ENCODE results near the gene PTK7. TPM values are rescaled to one million over a fixed set of nuclear protein-coding genes. Genes with fewer than 3 reads are reported as not detected.
A peak's percentile ranks its signal among the peaks of the same experiment; 100 is the strongest.

PTK7 gene
- total and polyA plus RNA-seq, 2 donors (not counting 1 experiment from before 2014, with no cell fraction given), result not detected

DNA sequence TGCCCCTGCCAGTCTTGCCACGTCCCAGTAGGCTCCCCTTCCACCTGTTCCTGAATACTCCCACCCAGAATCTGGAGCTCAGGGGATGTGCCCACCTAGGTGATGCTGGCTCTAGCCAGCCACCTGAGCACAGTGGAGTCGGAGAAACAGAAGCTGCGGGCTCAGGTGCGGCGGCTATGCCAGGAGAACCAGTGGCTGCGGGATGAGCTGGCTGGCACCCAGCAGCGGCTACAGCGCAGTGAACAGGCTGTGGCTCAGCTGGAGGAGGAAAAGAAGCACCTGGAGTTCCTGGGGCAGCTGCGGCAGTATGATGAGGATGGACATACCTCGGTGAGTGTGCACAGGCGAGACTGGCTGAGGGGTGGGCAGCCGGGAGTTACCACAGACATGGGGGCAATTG is 13.3 kb upstream of the PTK7 start:
- no peak for ATAC-seq (ENCODE audit: low read depth)
- no peak overlapping the region for H3K4me3 ChIP-seq (ENCODE audit: control extremely low read depth in 1 of 5, extremely low read depth in 1 of 5, insufficient read depth in 1 of 5, low read depth in 2 of 5, low read length in 4 of 5)
- peaks cover 0 to 24% of the 10 kb centered on the region in 2 experiments for H3K36me3 ChIP-seq (replicated peaks in 1 of 2; ENCODE audit: control extremely low read depth in 1 of 2, control insufficient read depth in 1 of 2, extremely low read depth in 1 of 2, insufficient read depth in 2 of 2, low read length in 1 of 2)
- POLR2A ChIA-PET, result interaction anchor here (0.7 kb wide), 1 partner anchor 103 kb away, joined by 3 read pairs; no protein-coding TSS in a partner anchor
- CTCF ChIA-PET, result no interaction called here
- peaks cover 30% of the 10 kb centered on the region for H3K79me2 ChIP-seq (ENCODE audit: control insufficient read depth, insufficient read depth, low read length)
- H3K27me3 Mint-ChIP-seq, result no peaks in the 10 kb centered on the region
- H3K9ac ChIP-seq (ENCODE audit: low read length), result no peak overlapping the region
- no peaks in the 10 kb centered on the region for H3K27me3 ChIP-seq (replicated peaks in 1 of 4; ENCODE audit: control extremely low read depth in 1 of 4, control insufficient read depth in 3 of 4, insufficient read depth in 4 of 4, low read length in 3 of 4)
- peaks cover 9% of the 10 kb centered on the region for H4K20me1 ChIP-seq (ENCODE audit: control insufficient read depth, insufficient read depth, low read length, poor library complexity, severe bottlenecking)
- no peak for TF ChIP-seq EZH2 (IDR thresholded peaks at IDR 0.05; ENCODE audit: borderline replicate concordance, insufficient read depth, low read depth, low read length, poor library complexity, severe bottlenecking)
- TF ChIP-seq, protein P1, sequence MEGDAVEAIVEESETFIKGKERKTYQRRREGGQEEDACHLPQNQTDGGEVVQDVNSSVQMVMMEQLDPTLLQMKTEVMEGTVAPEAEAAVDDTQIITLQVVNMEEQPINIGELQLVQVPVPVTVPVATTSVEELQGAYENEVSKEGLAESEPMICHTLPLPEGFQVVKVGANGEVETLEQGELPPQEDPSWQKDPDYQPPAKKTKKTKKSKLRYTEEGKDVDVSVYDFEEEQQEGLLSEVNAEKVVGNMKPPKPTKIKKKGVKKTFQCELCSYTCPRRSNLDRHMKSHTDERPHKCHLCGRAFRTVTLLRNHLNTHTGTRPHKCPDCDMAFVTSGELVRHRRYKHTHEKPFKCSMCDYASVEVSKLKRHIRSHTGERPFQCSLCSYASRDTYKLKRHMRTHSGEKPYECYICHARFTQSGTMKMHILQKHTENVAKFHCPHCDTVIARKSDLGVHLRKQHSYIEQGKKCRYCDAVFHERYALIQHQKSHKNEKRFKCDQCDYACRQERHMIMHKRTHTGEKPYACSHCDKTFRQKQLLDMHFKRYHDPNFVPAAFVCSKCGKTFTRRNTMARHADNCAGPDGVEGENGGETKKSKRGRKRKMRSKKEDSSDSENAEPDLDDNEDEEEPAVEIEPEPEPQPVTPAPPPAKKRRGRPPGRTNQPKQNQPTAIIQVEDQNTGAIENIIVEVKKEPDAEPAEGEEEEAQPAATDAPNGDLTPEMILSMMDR (IDR thresholded peaks at IDR 0.05), result no peak
- intact Hi-C loops (cut with micrococcal nuclease), result no loop called here
- WGBS (ENCODE audit: insufficient coverage), result 92% methylated on average over 9 of the region's 12 CpGs
- DNase-seq, result no peak
- H3K9me3 ChIP-seq (ENCODE audit: control extremely low read depth in 1 of 3, control insufficient read depth in 2 of 3, insufficient read depth in 1 of 3, low read length in 2 of 3), result no peaks in the 10 kb centered on the region
- H3K27ac ChIP-seq (ENCODE audit: low read length in 2 of 2), result no peak overlapping the region
- H3K9me3 Mint-ChIP-seq (ENCODE audit: insufficient read depth), result no peaks in the 10 kb centered on the region
- H3K4me1 Mint-ChIP-seq, result peaks cover 34% of the 10 kb centered on the region
- H3K27ac Mint-ChIP-seq, result no peak overlapping the region
- peaks cover 16 to 22% of the 10 kb centered on the region in 2 donors for H3K4me1 ChIP-seq (ENCODE audit: control insufficient read depth in 2 of 2, insufficient read depth in 2 of 2, low read length in 2 of 2)
- no peak overlapping the region for H2AFZ ChIP-seq (ENCODE audit: insufficient read depth, low read depth, low read length, poor library complexity, severe bottlenecking)
- no peak overlapping the region for H3K4me2 ChIP-seq (replicated peaks; ENCODE audit: low read depth, low read length, poor library complexity, severe bottlenecking)
- no peak overlapping the region for H3K4me3 Mint-ChIP-seq

DNA sequence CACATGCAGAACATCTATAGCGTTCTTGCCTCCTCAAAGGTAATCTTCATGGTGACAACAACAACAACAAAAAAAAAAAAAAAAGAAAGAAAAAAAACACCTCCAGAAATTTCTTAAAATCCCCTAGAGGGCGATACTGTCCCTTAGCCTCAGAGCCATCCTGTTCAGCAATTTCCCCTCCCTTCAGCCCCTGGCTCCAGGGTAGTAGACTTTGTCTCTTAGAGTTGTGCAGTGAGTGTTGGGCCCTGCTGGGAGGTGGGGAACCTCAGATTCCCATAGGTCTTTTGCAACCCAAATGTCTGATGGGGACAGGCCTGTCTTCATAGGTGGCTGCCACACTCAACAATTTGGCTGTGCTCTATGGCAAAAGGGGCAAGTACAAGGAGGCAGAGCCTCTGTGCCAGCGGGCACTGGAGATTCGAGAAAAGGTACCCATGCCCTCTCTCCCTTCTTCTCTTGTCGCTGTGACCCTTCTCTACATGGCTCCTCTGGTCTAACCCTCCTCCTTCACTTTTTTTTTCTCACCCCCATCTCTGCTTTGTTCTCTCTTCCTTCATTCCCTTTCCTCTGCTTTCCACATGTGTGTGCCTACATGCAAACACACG is 6.0 kb upstream of the PTK7 start:
- WGBS (ENCODE audit: insufficient coverage), result 85% methylated on average over 4 of the region's 6 CpGs
- H3K9me3 ChIP-seq (ENCODE audit: control extremely low read depth in 1 of 3, control insufficient read depth in 2 of 3, insufficient read depth in 1 of 3, low read length in 2 of 3), result no peaks in the 10 kb centered on the region
- no peak for TF ChIP-seq EZH2 (IDR thresholded peaks at IDR 0.05; ENCODE audit: borderline replicate concordance, insufficient read depth, low read depth, low read length, poor library complexity, severe bottlenecking)
- TF ChIP-seq, protein P1 (IDR thresholded peaks at IDR 0.05), result peak; percentile 58
- Mint-ChIP-seq H3K27ac (no peak overlapping the region), H3K27me3 (peaks cover 3% of the 10 kb centered on the region), H3K4me1 (peaks cover 2% of the 10 kb centered on the region), H3K4me3 (no peak overlapping the region), H3K9me3 (ENCODE audit: insufficient read depth) (no peaks in the 10 kb centered on the region)
- H2AFZ ChIP-seq (ENCODE audit: insufficient read depth, low read depth, low read length, poor library complexity, severe bottlenecking), result no peak overlapping the region
- peaks cover 3 to 27% of the 10 kb centered on the region in 2 experiments for H3K36me3 ChIP-seq (replicated peaks in 1 of 2; ENCODE audit: control extremely low read depth in 1 of 2, control insufficient read depth in 1 of 2, extremely low read depth in 1 of 2, insufficient read depth in 2 of 2, low read length in 1 of 2)
- H3K79me2 ChIP-seq (ENCODE audit: control insufficient read depth, insufficient read depth, low read length), result no peaks in the 10 kb centered on the region
- peak; percentile 52 for DNase-seq
- H3K9ac ChIP-seq (ENCODE audit: low read length), result no peak overlapping the region
- ChIA-PET POLR2A (no interaction called here), CTCF (interaction anchor here (0.6 to 0.7 kb wide), 2 partner anchors 31 to 856 kb away, joined by 3 to 4 read pairs; no protein-coding TSS in a partner anchor)
- no peak overlapping the region for H3K27ac ChIP-seq (ENCODE audit: low read length in 2 of 2)
- H3K27me3 ChIP-seq (replicated peaks in 1 of 4; ENCODE audit: control extremely low read depth in 1 of 4, control insufficient read depth in 3 of 4, insufficient read depth in 4 of 4, low read length in 3 of 4), result no peaks in the 10 kb centered on the region
- H3K4me3 ChIP-seq (ENCODE audit: control extremely low read depth in 1 of 5, extremely low read depth in 1 of 5, insufficient read depth in 1 of 5, low read depth in 2 of 5, low read length in 4 of 5), result no peak overlapping the region
- H4K20me1 ChIP-seq (ENCODE audit: control insufficient read depth, insufficient read depth, low read length, poor library complexity, severe bottlenecking), result no peaks in the 10 kb centered on the region
- intact Hi-C loops (cut with micrococcal nuclease), result no loop called here
- ATAC-seq (ENCODE audit: low read depth), result peak; percentile 36
- no peak overlapping the region for H3K4me2 ChIP-seq (replicated peaks; ENCODE audit: low read depth, low read length, poor library complexity, severe bottlenecking)
- H3K4me1 ChIP-seq (ENCODE audit: control insufficient read depth in 2 of 2, insufficient read depth in 2 of 2, low read length in 2 of 2), result no peaks in the 10 kb centered on the region
